Measurements from ENCODE around the gene PSD4. TPM values are rescaled to one million over a fixed set of nuclear protein-coding genes. Genes with fewer than 3 reads are reported as not detected.

PSD4 gene
- polyA plus RNA-seq, 1 of the 3 experiments (the other 2 are of a cell fraction), result 0.35 TPM

- Histone ChIP-seq H3K79me2 (ENCODE audit: insufficient read depth) (no peaks in the 10 kb centered on the region), H4K20me1 (ENCODE audit: insufficient read depth) (no peaks in the 10 kb centered on the region), H3K4me1 (ENCODE audit: control insufficient read depth in 1 of 2, insufficient read depth in 2 of 2, low read depth in 1 of 2, low read length in 1 of 2) (no peaks in the 10 kb centered on the region), H3K27me3 (ENCODE audit: insufficient read depth) (peaks cover 9% of the 10 kb centered on the region; the same call in 1 of the 2 replicates), H3K36me3 (replicated peaks in 1 of 2; ENCODE audit: control insufficient read depth in 1 of 2, insufficient read depth in 2 of 2, low read length in 1 of 2) (no peaks in the 10 kb centered on the region), H3K4me2 (no peak overlapping the region), H3K27ac (ENCODE audit: low read depth in 2 of 2, low read length in 1 of 2) (no peak overlapping the region), H3F3A (replicated peaks; ENCODE audit: insufficient read depth) (no peaks in the 10 kb centered on the region), H3K9me3 (no peaks in the 10 kb centered on the region), H3K4me3 (ENCODE audit: low read depth in 2 of 2, low read length in 1 of 2) (no peak overlapping the region), H2AFZ (ENCODE audit: low read depth) (no peak overlapping the region), H3K9ac (no peak overlapping the region), H3K9me2 (no peaks in the 10 kb centered on the region)
- DNase-seq, result no peak
- CTCF ChIA-PET, result interaction anchor here (1.0 to 2.1 kb wide), 6 partner anchors 9 to 38 kb away, joined by 3 to 7 read pairs (median 4); no protein-coding TSS in a partner anchor
- 38% methylated on average over 8 of the region's 8 CpGs for WGBS (ENCODE audit: low lambda C conversion rate)
- TF ChIP-seq MEF2A (IDR thresholded peaks at IDR 0.05; ENCODE audit: borderline replicate concordance, low read depth) (no peak), IRF3 (IDR thresholded peaks at IDR 0.05; ENCODE audit: low read depth, low read length) (no peak), EP300 (IDR thresholded peaks at IDR 0.05; ENCODE audit: borderline replicate concordance in 1 of 2, low read depth in 1 of 2, low read length in 1 of 2) (no peak), EZH2phosphoT487 (IDR thresholded peaks at IDR 0.05; ENCODE audit: borderline replicate concordance, low read depth) (no peak), TCF12 (IDR thresholded peaks at IDR 0.05) (no peak), MXI1 (IDR thresholded peaks at IDR 0.05; ENCODE audit: low read depth, low read length) (no peak), TEAD4 (IDR thresholded peaks at IDR 0.05; ENCODE audit: borderline replicate concordance, insufficient read depth) (no peak), NRF1 (IDR thresholded peaks at IDR 0.05; ENCODE audit: low read depth, low read length) (no peak), RAD21 (IDR thresholded peaks at IDR 0.05; ENCODE audit: low read length) (no peak), GATA2 (CRISPR knock-in tag; IDR thresholded peaks at IDR 0.05) (no peak), GABPA (IDR thresholded peaks at IDR 0.05; ENCODE audit: low read depth) (no peak), USF1 (IDR thresholded peaks at IDR 0.05; ENCODE audit: borderline replicate concordance, low read depth) (no peak)
- POLR2A ChIA-PET, result no interaction called here
Measured at GRCh38 chr2:113175042-113175628, 1.4 kb downstream of the PSD4 start.

GRCh38 chr2:113175736-113176695, 2.2 kb downstream of the PSD4 start:
- ChIA-PET CTCF (interaction anchor here (2.1 kb wide), 1 partner anchor 23 kb away, joined by 7 read pairs; no protein-coding TSS in a partner anchor), POLR2A (no interaction called here)
- 41% methylated on average over 10 of the region's 11 CpGs for WGBS (ENCODE audit: low lambda C conversion rate)
- no peak for DNase-seq
- H4K20me1 ChIP-seq (ENCODE audit: insufficient read depth), result no peaks in the 10 kb centered on the region
- H3F3A ChIP-seq (replicated peaks; ENCODE audit: insufficient read depth), result no peaks in the 10 kb centered on the region
- H2AFZ ChIP-seq (ENCODE audit: low read depth), result no peak overlapping the region
- H3K36me3 ChIP-seq (replicated peaks in 1 of 2; ENCODE audit: control insufficient read depth in 1 of 2, insufficient read depth in 2 of 2, low read length in 1 of 2), result no peaks in the 10 kb centered on the region
- no peaks in the 10 kb centered on the region for H3K9me3 ChIP-seq
- H3K4me2 ChIP-seq, result no peak overlapping the region
- H3K79me2 ChIP-seq (ENCODE audit: insufficient read depth), result no peaks in the 10 kb centered on the region
- no peak overlapping the region for H3K27ac ChIP-seq (ENCODE audit: low read depth in 2 of 2, low read length in 1 of 2)
- H3K9me2 ChIP-seq, result no peaks in the 10 kb centered on the region
- H3K27me3 ChIP-seq (ENCODE audit: insufficient read depth), result peaks cover 9% of the 10 kb centered on the region; the same call in 1 of the 2 replicates
- TF ChIP-seq ELF1 (IDR thresholded peaks at IDR 0.05), result no peak
- TF ChIP-seq TAF1 (IDR thresholded peaks at IDR 0.05; ENCODE audit: borderline replicate concordance, low read depth, low read length), result no peak
- TF ChIP-seq FOSL2 (IDR thresholded peaks at IDR 0.05; ENCODE audit: borderline replicate concordance, low read depth), result no peak
- H3K4me1 ChIP-seq (ENCODE audit: control insufficient read depth in 1 of 2, insufficient read depth in 2 of 2, low read depth in 1 of 2, low read length in 1 of 2), result no peaks in the 10 kb centered on the region
- H3K4me3 ChIP-seq (ENCODE audit: low read depth in 2 of 2, low read length in 1 of 2), result no peak overlapping the region
- no peak overlapping the region for H3K9ac ChIP-seq

Data from SK-N-SH (cell line).